Heart left ventricle (tissue), 13 donors: ENCODE data around the gene MYLK2.

ENCODE experiments used
- CTCF ChIP-seq, 12 donors: fragments of 200-600 bp; sonication (generic) in 4 of 12; IDR thresholded peaks; one replicate each; pipeline versions ENCODE4 v1.5.0 to v1.8.0; 2018 to 2022; ENCODE audit warnings: antibody characterized with exemption in 12 of 12, mild to moderate bottlenecking in 5 of 12
- POLR2A ChIP-seq, 2 donors: fragments of 450-650 bp; IDR thresholded peaks; one replicate each; pipeline ENCODE4 v1.6.1; 2017; ENCODE audit warnings: antibody characterized with exemption in 2 of 2, mild to moderate bottlenecking in 2 of 2, moderate library complexity in 2 of 2
- donor health status: ischemic (EF 13 %, LVEDD 7.1; RV severe dilation, severe dysfunction).
- donor health status: DM: no; HTN: yes; CAD: no.
- donor health status: DM: no; HTN: no; CAD: no.
- donor health status: ischemic (EF 25% LVEDD 6.9; RV normal size, moderate dysfunction).
- donor health status: ischemic (EF 25% LVEDD 5.7; RV mildly dilated, moderate dysfunction).
- donor health status: ischemic (EF 35%, LVEDD 5.7; RV mildly dilated, moderate dysfunction).
- donor health status: nonischemic (EF 11% LVEDD 7.7; RV severe dilation, severe dysfunction).
- donor health status: DM: yes; HTN: yes; CAD: no.
- donor health status: PGD.
- donor health status: ischemic (EF 29% LVEDD 5.4; RV normal size, mild dysfunction).
- donor health status: nonischemic (EF 23%, LVEDD 6.1; RV moderate dilation, normal function).

GRCh38 chr20:31841928-31842327 lies 22.8 kb downstream of the MYLK2 start:
- TF ChIP-seq CTCF (IDR thresholded peaks at IDR 0.05), result no peak
- TF ChIP-seq POLR2A (IDR thresholded peaks at IDR 0.05), result no peak
